Neural cell (in vitro differentiated cells): ENCODE data around the gene GNG3. TPM values are rescaled to one million over a fixed set of nuclear protein-coding genes. Genes with fewer than 3 reads are reported as not detected.

Experiments used
- H2AFZ ChIP-seq: fragments of 200-600, 300-800 bp; sonication (generic), shearing (Covaris generic); 2 replicates; pipeline ENCODE4 v1.6.0; 2014; ENCODE audit warnings: low read depth, mild to moderate bottlenecking, antibody characterized with exemption, low read length, moderate library complexity
- H3F3A ChIP-seq: fragments of 200-600 bp; shearing (Covaris generic); 2 replicates; pipeline ENCODE4 v1.6.1; 2016; ENCODE audit warnings: mild to moderate bottlenecking, moderate library complexity, mixed read lengths, antibody characterized with exemption, low read length; ENCODE audit not compliant: insufficient read depth, poor library complexity, severe bottlenecking
- H3K27ac ChIP-seq: fragments of 200-600, 300-800 bp; sonication (generic), shearing (Covaris generic); 2 replicates; pipeline ENCODE4 v1.5.1; 2014; ENCODE audit warnings: mild to moderate bottlenecking, low read length, moderate library complexity
- H3K27me3 ChIP-seq: fragments of 300-800, 200-600 bp; sonication (generic), shearing (Covaris generic); 2 replicates; pipeline ENCODE4 v1.6.0; 2014; ENCODE audit warnings: mild to moderate bottlenecking, low read depth, low read length, moderate library complexity; ENCODE audit not compliant: insufficient read depth
- H3K36me3 ChIP-seq: fragments of 300-800, 200-600 bp; sonication (generic), shearing (Covaris generic); 2 replicates; pipeline ENCODE4 v1.5.1; 2014; ENCODE audit warnings: mild to moderate bottlenecking, antibody characterized with exemption, low read length, moderate library complexity; ENCODE audit not compliant: insufficient read depth
- H3K4me2 ChIP-seq: fragments of 300-800, 200-600 bp; sonication (generic), shearing (Covaris generic); 2 replicates; pipeline ENCODE4 v1.6.0; 2014; ENCODE audit warnings: mild to moderate bottlenecking, low read length
- H3K4me3 ChIP-seq: fragments of 300-800, 200-600 bp; sonication (generic), shearing (Covaris generic); 2 replicates; pipeline ENCODE4 v1.5.1; 2014; ENCODE audit warnings: mild to moderate bottlenecking, low read length, moderate library complexity
- H3K79me2 ChIP-seq: fragments of 200-600 bp; shearing (Covaris generic); replicated peaks from 2 replicates; pipeline ENCODE4 v1.6.0; 2014; ENCODE audit warnings: mild to moderate bottlenecking, low read length, moderate library complexity; ENCODE audit not compliant: insufficient read depth
- H3K9ac ChIP-seq: fragments of 300-800, 200-600 bp; sonication (generic), shearing (Covaris generic); 2 replicates; pipeline ENCODE4 v1.6.1; 2016; ENCODE audit warnings: mild to moderate bottlenecking, low read length, mixed read lengths
- H3K9me2 ChIP-seq: fragments of 200-600 bp; shearing (Covaris generic); 2 replicates; pipeline ENCODE4 v1.6.1; 2016; ENCODE audit warnings: mild to moderate bottlenecking, low read length, mixed read lengths; ENCODE audit not compliant: insufficient read depth
- H3K9me3 ChIP-seq: fragments of 200-600, 300-800 bp; sonication (generic), shearing (Covaris generic); 2 replicates; pipeline ENCODE4 v1.6.1; 2016; ENCODE audit warnings: mild to moderate bottlenecking, mixed run types, low read length, moderate library complexity, mixed read lengths
- H4K20me1 ChIP-seq: fragments of 200-600 bp; shearing (Covaris generic); 2 replicates; pipeline ENCODE4 v1.6.1; 2016; ENCODE audit warnings: mild to moderate bottlenecking, mixed run types; ENCODE audit not compliant: insufficient read depth
- CTCF ChIP-seq: fragments of 450-650 bp; IDR thresholded peaks from 2 replicates; pipeline ENCODE4 v1.5.1; 2014; ENCODE audit warnings: antibody characterized with exemption, mild to moderate bottlenecking, moderate library complexity; ENCODE audit not compliant: poor library complexity, severe bottlenecking
- EP300 ChIP-seq: fragments of 450-650 bp; conservative IDR thresholded peaks from 2 replicates; pipeline ENCODE4 v1.6.1; 2014; ENCODE audit warnings: antibody characterized with exemption, mild to moderate bottlenecking, moderate library complexity; ENCODE audit not compliant: poor library complexity, severe bottlenecking
- EZH2 ChIP-seq: fragments of 200-600, 300-800 bp; shearing (Covaris generic), sonication (generic); IDR thresholded peaks from 2 replicates; pipeline ENCODE4 v1.6.1; 2014; ENCODE audit warnings: antibody characterized with exemption, low read length, borderline replicate concordance, mild to moderate bottlenecking; ENCODE audit not compliant: insufficient read depth, poor library complexity, severe bottlenecking
- MXI1 ChIP-seq: fragments of 450-650 bp; conservative IDR thresholded peaks from 2 replicates; pipeline ENCODE4 v1.6.1; 2014; ENCODE audit warnings: antibody characterized with exemption, mild to moderate bottlenecking; ENCODE audit not compliant: poor library complexity, severe bottlenecking
- POLR2AphosphoS5 ChIP-seq: IDR thresholded peaks from 2 replicates; pipeline ENCODE4 v1.6.1; 2012
- RAD21 ChIP-seq: fragments of 450-650 bp; conservative IDR thresholded peaks from 2 replicates; pipeline ENCODE4 v1.6.1; 2014; ENCODE audit warnings: antibody characterized with exemption, mild to moderate bottlenecking, moderate library complexity
- REST ChIP-seq: IDR thresholded peaks from 2 replicates; pipeline ENCODE4 v1.6.1; 2012; ENCODE audit warnings: borderline replicate concordance
- SMC3 ChIP-seq: fragments of 450-650 bp; conservative IDR thresholded peaks from 2 replicates; pipeline ENCODE4 v1.6.1; 2014; ENCODE audit warnings: antibody characterized with exemption, mild to moderate bottlenecking, moderate library complexity; ENCODE audit not compliant: poor library complexity
- TAF1 ChIP-seq: IDR thresholded peaks from 2 replicates; pipeline ENCODE4 v1.6.1; 2012; ENCODE audit warnings: low read depth
- polyA plus RNA-seq: library from polyadenylated mRNA; depleted of rRNA; stranded (reverse); fragments of >200 nt; gene quantifications from 2 replicates; pipeline ENCODE4 v1.2.3, GENCODE V29; 2014

The GNG3 gene
- polyA plus RNA-seq, 1 donor from 2014 or later: 121 TPM

- no peaks in the 10 kb centered on the region for H3K27me3 ChIP-seq
- no peak overlapping the region for H3K9ac ChIP-seq
- H3K79me2 ChIP-seq: peaks cover 12% of the 10 kb centered on the region
- peaks cover 18% of the 10 kb centered on the region for H3K36me3 ChIP-seq
- no peak overlapping the region for H2AFZ ChIP-seq
- no peaks in the 10 kb centered on the region for H4K20me1 ChIP-seq
- TF ChIP-seq RAD21 (no peak), TAF1 (no peak), EZH2 (no peak), MXI1 (no peak)
- H3K4me3 ChIP-seq: no peak overlapping the region
- H3K4me2 ChIP-seq: no peak overlapping the region
- H3K27ac ChIP-seq: no peak overlapping the region
- no peaks in the 10 kb centered on the region for H3K9me2 ChIP-seq
- no peaks in the 10 kb centered on the region for H3F3A ChIP-seq
- H3K9me3 ChIP-seq: no peaks in the 10 kb centered on the region
Measured at GRCh38 chr11:62716816-62717215, 9.3 kb downstream of the GNG3 start.

- peaks cover 35% of the 10 kb centered on the region for H3K79me2 ChIP-seq
- H3K9ac ChIP-seq: no peak overlapping the region
- H3K27me3 ChIP-seq: no peaks in the 10 kb centered on the region
- H3K4me3 ChIP-seq: no peak overlapping the region
- no peak overlapping the region for H3K27ac ChIP-seq
- no peaks in the 10 kb centered on the region for H3K9me3 ChIP-seq
- no peaks in the 10 kb centered on the region for H4K20me1 ChIP-seq
- no peak overlapping the region for H2AFZ ChIP-seq
- H3K36me3 ChIP-seq: peaks cover 30% of the 10 kb centered on the region
- H3F3A ChIP-seq: no peaks in the 10 kb centered on the region
- H3K9me2 ChIP-seq: no peaks in the 10 kb centered on the region
- H3K4me2 ChIP-seq: no peak overlapping the region
- TF ChIP-seq TAF1 (no peak), REST (no peak), RAD21 (no peak), POLR2AphosphoS5 (no peak), EP300 (no peak), MXI1 (no peak), EZH2 (no peak), CTCF (no peak)
Measured at GRCh38 chr11:62719302-62719978, 12.0 kb downstream of the GNG3 start.

GRCh38 chr11:62721994-62722393, 14.5 kb downstream of the GNG3 start:
- Histone ChIP-seq H3K9ac (no peak overlapping the region), H3K36me3 (peaks cover 30% of the 10 kb centered on the region), H3K4me3 (no peak overlapping the region), H3K4me2 (no peak overlapping the region), H3F3A (peaks cover 5% of the 10 kb centered on the region), H2AFZ (no peak overlapping the region), H3K79me2 (peaks cover 57% of the 10 kb centered on the region), H3K27ac (no peak overlapping the region), H3K9me2 (no peaks in the 10 kb centered on the region), H3K27me3 (no peaks in the 10 kb centered on the region), H3K9me3 (no peaks in the 10 kb centered on the region), H4K20me1 (peaks cover 3% of the 10 kb centered on the region)
- TF ChIP-seq RAD21: no peak
- TF ChIP-seq MXI1: no peak
- TF ChIP-seq TAF1: no peak
- no peak for TF ChIP-seq EP300
- TF ChIP-seq EZH2: no peak
- no peak for TF ChIP-seq REST
- TF ChIP-seq POLR2AphosphoS5: no peak
- no peak for TF ChIP-seq CTCF
- TF ChIP-seq SMC3: no peak
